ENCODE data around the gene TIAM1.

DNA sequence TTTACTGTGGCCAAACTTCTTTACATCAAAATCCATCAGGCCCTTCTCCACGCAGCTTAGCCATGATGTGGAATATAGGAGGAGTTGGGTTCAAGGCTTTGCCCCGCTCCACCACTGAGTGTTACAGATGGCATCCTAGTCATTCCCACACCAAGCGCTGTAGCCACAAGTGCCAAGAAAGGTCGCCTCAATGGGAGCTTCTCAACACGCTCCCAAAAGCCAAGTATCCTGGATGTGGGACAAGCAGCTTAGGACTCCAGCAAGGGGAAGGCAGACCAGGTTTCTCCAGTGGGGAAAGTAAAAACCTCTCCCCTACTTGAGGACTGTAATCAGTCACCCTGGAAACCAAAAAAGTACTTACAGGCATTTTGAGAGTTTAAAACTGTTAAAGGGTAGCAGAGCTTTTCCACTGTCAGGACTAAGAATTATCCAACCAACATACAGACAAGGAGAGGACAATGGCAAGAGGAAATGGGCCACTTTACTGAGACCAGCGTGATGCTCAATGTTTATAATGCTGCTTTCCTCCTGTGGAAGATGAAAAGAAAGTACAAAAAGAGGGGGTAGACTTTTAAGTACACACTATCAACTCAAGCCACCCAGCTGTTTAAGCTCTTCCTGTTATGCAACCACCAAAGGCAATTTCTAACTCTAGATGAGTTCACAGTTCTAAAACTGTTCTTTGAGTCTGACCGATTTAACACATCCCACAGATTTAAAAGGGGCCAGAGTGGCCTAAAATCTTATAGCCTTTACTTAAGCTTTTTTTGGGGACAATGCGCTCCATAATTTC, 185.1 kb downstream of the TIAM1 start:
- TF ChIP-seq, protein P1, sequence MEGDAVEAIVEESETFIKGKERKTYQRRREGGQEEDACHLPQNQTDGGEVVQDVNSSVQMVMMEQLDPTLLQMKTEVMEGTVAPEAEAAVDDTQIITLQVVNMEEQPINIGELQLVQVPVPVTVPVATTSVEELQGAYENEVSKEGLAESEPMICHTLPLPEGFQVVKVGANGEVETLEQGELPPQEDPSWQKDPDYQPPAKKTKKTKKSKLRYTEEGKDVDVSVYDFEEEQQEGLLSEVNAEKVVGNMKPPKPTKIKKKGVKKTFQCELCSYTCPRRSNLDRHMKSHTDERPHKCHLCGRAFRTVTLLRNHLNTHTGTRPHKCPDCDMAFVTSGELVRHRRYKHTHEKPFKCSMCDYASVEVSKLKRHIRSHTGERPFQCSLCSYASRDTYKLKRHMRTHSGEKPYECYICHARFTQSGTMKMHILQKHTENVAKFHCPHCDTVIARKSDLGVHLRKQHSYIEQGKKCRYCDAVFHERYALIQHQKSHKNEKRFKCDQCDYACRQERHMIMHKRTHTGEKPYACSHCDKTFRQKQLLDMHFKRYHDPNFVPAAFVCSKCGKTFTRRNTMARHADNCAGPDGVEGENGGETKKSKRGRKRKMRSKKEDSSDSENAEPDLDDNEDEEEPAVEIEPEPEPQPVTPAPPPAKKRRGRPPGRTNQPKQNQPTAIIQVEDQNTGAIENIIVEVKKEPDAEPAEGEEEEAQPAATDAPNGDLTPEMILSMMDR (IDR thresholded peaks at IDR 0.05) = no peak
- no peak for TF ChIP-seq POLR2A (IDR thresholded peaks at IDR 0.05)

All from adrenal gland (tissue), 5 donors.